NCI-H1417 treated with DMSO at 0.1 percent for 48 hours (cell line): Measurements from ENCODE around the gene DOCK7.
"Not testable (repeated sequence)": the region's sequence is repeated elsewhere in the genome, so short reads cannot be mapped to it uniquely, and the experiment has no call there.

Experiments
- DNase-seq: peaks from one replicate; lab custom pipeline; 2025; lab: John Stamatoyannopoulos, UW

The DOCK7 gene

GRCh38 chr1:62691062-62691844 lies 3.1 kb upstream of the DOCK7 start:
- no peak for DNase-seq

GRCh38 chr1:62689524-62689923 lies 1.3 kb upstream of the DOCK7 start:
- no peak for DNase-seq

GRCh38 chr1:62688687-62689085 lies 500 bp upstream of the DOCK7 start:
- DNase-seq: no peak

GRCh38 chr1:62687421-62687902 lies 724 bp downstream of the DOCK7 start:
- no peak for DNase-seq

- no peak for DNase-seq
These were observed 1.4 kb downstream of the DOCK7 start for GRCh38 chr1:62686822-62687221.

GRCh38 chr1:62685431-62685859 lies 2.7 kb downstream of the DOCK7 start:
- DNase-seq: no peak

- no peak for DNase-seq
These were observed 5.7 kb downstream of the DOCK7 start for GRCh38 chr1:62682531-62682930.

GRCh38 chr1:62680992-62681391 lies 7.2 kb downstream of the DOCK7 start:
- not testable (repeated sequence) for DNase-seq

- not testable (repeated sequence) for DNase-seq
These were observed 10.4 kb downstream of the DOCK7 start for GRCh38 chr1:62677822-62678221.

- DNase-seq: no peak
These were observed 11.4 kb downstream of the DOCK7 start for GRCh38 chr1:62676611-62677356.

GRCh38 chr1:62673629-62674028 lies 14.6 kb downstream of the DOCK7 start:
- no peak for DNase-seq

- DNase-seq: no peak
These were observed 16.2 kb downstream of the DOCK7 start for GRCh38 chr1:62672029-62672428.

- DNase-seq: no peak
These were observed 33.4 kb downstream of the DOCK7 start for GRCh38 chr1:62654744-62655143.

- no peak for DNase-seq
These were observed 35.8 kb downstream of the DOCK7 start for GRCh38 chr1:62652387-62652786.

GRCh38 chr1:62643283-62643682 lies 44.9 kb downstream of the DOCK7 start:
- DNase-seq: no peak

GRCh38 chr1:62637392-62638105 lies 50.6 kb downstream of the DOCK7 start:
- DNase-seq: no peak

- DNase-seq: no peak
These were observed 59.7 kb downstream of the DOCK7 start for GRCh38 chr1:62628506-62628905.

- DNase-seq: no peak
These were observed 62.8 kb downstream of the DOCK7 start for GRCh38 chr1:62625415-62625814.

GRCh38 chr1:62621907-62622306 lies 66.3 kb downstream of the DOCK7 start:
- no peak for DNase-seq

GRCh38 chr1:62613890-62614289 lies 74.3 kb downstream of the DOCK7 start:
- no peak for DNase-seq

GRCh38 chr1:62613325-62613727 lies 74.9 kb downstream of the DOCK7 start:
- no peak for DNase-seq

- no peak for DNase-seq
These were observed 75.4 kb downstream of the DOCK7 start for GRCh38 chr1:62612770-62613169.

- DNase-seq: not testable (repeated sequence)
These were observed 77.6 kb downstream of the DOCK7 start for GRCh38 chr1:62610588-62610987.
